ENCODE results near the gene CRIP2. TPM values are rescaled to one million over a fixed set of nuclear protein-coding genes. Genes with fewer than 3 reads are reported as not detected.

CRIP2 gene
- total and polyA plus RNA-seq, 2 of the 13 experiments (the other 11 are each of a cell fraction or from before 2014, with no cell fraction given) = 31.6 to 37.9 TPM

GRCh38 chr14:105480807-105481801 lies 6.5 kb downstream of the CRIP2 start (continued):
- TF ChIP-seq GLI4 (CRISPR knock-in tag; IDR thresholded peaks at IDR 0.05; ENCODE audit: borderline replicate concordance) = peak; percentile 51; the same call in 1 of the 2 replicates
- TF ChIP-seq ZSCAN30 (CRISPR knock-in tag; IDR thresholded peaks at IDR 0.05) = no peak
- peak; percentile 64; the same call in 1 of the 2 replicates for TF ChIP-seq GATAD1 (CRISPR knock-in tag; IDR thresholded peaks at IDR 0.05)
- TF ChIP-seq U2AF1 (optimal IDR thresholded peaks at IDR 0.05; ENCODE audit: low read depth, low read length) = peak; percentile 48
- no peak for TF ChIP-seq ZNF512B (CRISPR knock-in tag; IDR thresholded peaks at IDR 0.05; ENCODE audit: borderline replicate concordance)
- TF ChIP-seq HHEX (CRISPR knock-in tag; IDR thresholded peaks at IDR 0.05) = no peak
- TF ChIP-seq MZF1 (CRISPR knock-in tag; IDR thresholded peaks at IDR 0.05; ENCODE audit: borderline replicate concordance) = no peak
- no peak for TF ChIP-seq ZSCAN12 (CRISPR knock-in tag; IDR thresholded peaks at IDR 0.05)
- no peak for TF ChIP-seq ZNF160 (CRISPR knock-in tag; IDR thresholded peaks at IDR 0.05)
- TF ChIP-seq PHF21A (CRISPR knock-in tag; IDR thresholded peaks at IDR 0.05) = peak; percentile 63
- no peak for TF ChIP-seq ZNF275 (CRISPR knock-in tag; IDR thresholded peaks at IDR 0.05; ENCODE audit: borderline replicate concordance)
- TF ChIP-seq ZNF335 (CRISPR knock-in tag; IDR thresholded peaks at IDR 0.05) = no peak
- TF ChIP-seq SAP130 (CRISPR knock-in tag; IDR thresholded peaks at IDR 0.05; ENCODE audit: low read depth) = peak; percentile 82
- no peak for TF ChIP-seq ZNF20 (CRISPR knock-in tag; IDR thresholded peaks at IDR 0.05)
- 0 out of 2 replicates have a peak, but pooled peaks have one; percentile 8 for TF ChIP-seq ZNF143 (CRISPR knock-in tag; IDR thresholded peaks at IDR 0.05)
- TF ChIP-seq ZNF841 (CRISPR knock-in tag; IDR thresholded peaks at IDR 0.05; ENCODE audit: borderline replicate concordance) = no peak
- TF ChIP-seq ZNF256 (CRISPR knock-in tag; conservative IDR thresholded peaks at IDR 0.05) = no peak
- peak; percentile 55; the same call in 1 of the 2 replicates for TF ChIP-seq MYPOP (CRISPR knock-in tag; IDR thresholded peaks at IDR 0.05)
- no peak for TF ChIP-seq ETV6 (CRISPR knock-in tag; conservative IDR thresholded peaks at IDR 0.05)

Measured in HepG2 (cell line).